ENCODE results near the gene WDPCP. TPM values are rescaled to one million over a fixed set of nuclear protein-coding genes. Genes with fewer than 3 reads are reported as not detected.

WDPCP gene
- total and polyA plus RNA-seq, 2 of the 13 experiments (the other 11 are each of a cell fraction or from before 2014, with no cell fraction given): 2.9 to 5.2 TPM

GRCh38 chr2:63192889-63193774 lies 395.1 kb downstream of the WDPCP start (continued):
- TF ChIP-seq, protein P1, sequence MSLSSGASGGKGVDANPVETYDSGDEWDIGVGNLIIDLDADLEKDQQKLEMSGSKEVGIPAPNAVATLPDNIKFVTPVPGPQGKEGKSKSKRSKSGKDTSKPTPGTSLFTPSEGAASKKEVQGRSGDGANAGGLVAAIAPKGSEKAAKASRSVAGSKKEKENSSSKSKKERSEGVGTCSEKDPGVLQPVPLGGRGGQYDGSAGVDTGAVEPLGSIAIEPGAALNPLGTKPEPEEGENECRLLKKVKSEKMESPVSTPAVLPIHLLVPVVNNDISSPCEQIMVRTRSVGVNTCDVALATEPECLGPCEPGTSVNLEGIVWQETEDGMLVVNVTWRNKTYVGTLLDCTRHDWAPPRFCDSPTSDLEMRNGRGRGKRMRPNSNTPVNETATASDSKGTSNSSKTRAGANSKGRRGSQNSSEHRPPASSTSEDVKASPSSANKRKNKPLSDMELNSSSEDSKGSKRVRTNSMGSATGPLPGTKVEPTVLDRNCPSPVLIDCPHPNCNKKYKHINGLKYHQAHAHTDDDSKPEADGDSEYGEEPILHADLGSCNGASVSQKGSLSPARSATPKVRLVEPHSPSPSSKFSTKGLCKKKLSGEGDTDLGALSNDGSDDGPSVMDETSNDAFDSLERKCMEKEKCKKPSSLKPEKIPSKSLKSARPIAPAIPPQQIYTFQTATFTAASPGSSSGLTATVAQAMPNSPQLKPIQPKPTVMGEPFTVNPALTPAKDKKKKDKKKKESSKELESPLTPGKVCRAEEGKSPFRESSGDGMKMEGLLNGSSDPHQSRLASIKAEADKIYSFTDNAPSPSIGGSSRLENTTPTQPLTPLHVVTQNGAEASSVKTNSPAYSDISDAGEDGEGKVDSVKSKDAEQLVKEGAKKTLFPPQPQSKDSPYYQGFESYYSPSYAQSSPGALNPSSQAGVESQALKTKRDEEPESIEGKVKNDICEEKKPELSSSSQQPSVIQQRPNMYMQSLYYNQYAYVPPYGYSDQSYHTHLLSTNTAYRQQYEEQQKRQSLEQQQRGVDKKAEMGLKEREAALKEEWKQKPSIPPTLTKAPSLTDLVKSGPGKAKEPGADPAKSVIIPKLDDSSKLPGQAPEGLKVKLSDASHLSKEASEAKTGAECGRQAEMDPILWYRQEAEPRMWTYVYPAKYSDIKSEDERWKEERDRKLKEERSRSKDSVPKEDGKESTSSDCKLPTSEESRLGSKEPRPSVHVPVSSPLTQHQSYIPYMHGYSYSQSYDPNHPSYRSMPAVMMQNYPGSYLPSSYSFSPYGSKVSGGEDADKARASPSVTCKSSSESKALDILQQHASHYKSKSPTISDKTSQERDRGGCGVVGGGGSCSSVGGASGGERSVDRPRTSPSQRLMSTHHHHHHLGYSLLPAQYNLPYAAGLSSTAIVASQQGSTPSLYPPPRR (CRISPR knock-in tag; IDR thresholded peaks at IDR 0.05; ENCODE audit: borderline replicate concordance): peak; percentile 93
- TF ChIP-seq SALL1 (CRISPR knock-in tag; IDR thresholded peaks at IDR 0.05): peak; percentile 70
- TF ChIP-seq FOSL1 (CRISPR knock-in tag; IDR thresholded peaks at IDR 0.05; ENCODE audit: borderline replicate concordance): peak; percentile 67; the same call in 1 of the 2 replicates
- TF ChIP-seq, protein P2, sequence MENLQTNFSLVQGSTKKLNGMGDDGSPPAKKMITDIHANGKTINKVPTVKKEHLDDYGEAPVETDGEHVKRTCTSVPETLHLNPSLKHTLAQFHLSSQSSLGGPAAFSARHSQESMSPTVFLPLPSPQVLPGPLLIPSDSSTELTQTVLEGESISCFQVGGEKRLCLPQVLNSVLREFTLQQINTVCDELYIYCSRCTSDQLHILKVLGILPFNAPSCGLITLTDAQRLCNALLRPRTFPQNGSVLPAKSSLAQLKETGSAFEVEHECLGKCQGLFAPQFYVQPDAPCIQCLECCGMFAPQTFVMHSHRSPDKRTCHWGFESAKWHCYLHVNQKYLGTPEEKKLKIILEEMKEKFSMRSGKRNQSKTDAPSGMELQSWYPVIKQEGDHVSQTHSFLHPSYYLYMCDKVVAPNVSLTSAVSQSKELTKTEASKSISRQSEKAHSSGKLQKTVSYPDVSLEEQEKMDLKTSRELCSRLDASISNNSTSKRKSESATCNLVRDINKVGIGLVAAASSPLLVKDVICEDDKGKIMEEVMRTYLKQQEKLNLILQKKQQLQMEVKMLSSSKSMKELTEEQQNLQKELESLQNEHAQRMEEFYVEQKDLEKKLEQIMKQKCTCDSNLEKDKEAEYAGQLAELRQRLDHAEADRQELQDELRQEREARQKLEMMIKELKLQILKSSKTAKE (CRISPR knock-in tag; IDR thresholded peaks at IDR 0.05; ENCODE audit: borderline replicate concordance): peak; percentile 19; the same call in 1 of the 2 replicates
- peak; percentile 84 for TF ChIP-seq HHEX (CRISPR knock-in tag; IDR thresholded peaks at IDR 0.05)
- TF ChIP-seq ATF1 (CRISPR knock-in tag; IDR thresholded peaks at IDR 0.05): peak; percentile 66; the same call in 1 of the 2 replicates
- TF ChIP-seq SIX4 (CRISPR knock-in tag; IDR thresholded peaks at IDR 0.05): peak; percentile 91
- TF ChIP-seq RXRB (CRISPR knock-in tag; IDR thresholded peaks at IDR 0.05; ENCODE audit: borderline replicate concordance): peak; percentile 94
- TF ChIP-seq MTF1 (CRISPR knock-in tag; IDR thresholded peaks at IDR 0.05): no peak
- TF ChIP-seq RORA (CRISPR knock-in tag; IDR thresholded peaks at IDR 0.05): 0 out of 2 replicates have a peak, but pooled peaks have one; percentile 20
- TF ChIP-seq ZNF605 (CRISPR knock-in tag; IDR thresholded peaks at IDR 0.05): no peak
- TF ChIP-seq RARG (CRISPR knock-in tag; IDR thresholded peaks at IDR 0.05; ENCODE audit: low read depth): 0 out of 2 replicates have a peak, but pooled peaks have one; percentile 50
- 0 out of 2 replicates have a peak, but pooled peaks have one; percentile 29 for TF ChIP-seq REPIN1 (CRISPR knock-in tag; IDR thresholded peaks at IDR 0.05; ENCODE audit: borderline replicate concordance, low read depth)
- TF ChIP-seq GATA4 (IDR thresholded peaks at IDR 0.05; ENCODE audit: borderline replicate concordance, low read depth): peak; percentile 100
- TF ChIP-seq FOXP1 (IDR thresholded peaks at IDR 0.05): peak; percentile 92
- peak; percentile 99 for TF ChIP-seq FOXP1 (CRISPR knock-in tag; IDR thresholded peaks at IDR 0.05)
- TF ChIP-seq, protein P3, sequence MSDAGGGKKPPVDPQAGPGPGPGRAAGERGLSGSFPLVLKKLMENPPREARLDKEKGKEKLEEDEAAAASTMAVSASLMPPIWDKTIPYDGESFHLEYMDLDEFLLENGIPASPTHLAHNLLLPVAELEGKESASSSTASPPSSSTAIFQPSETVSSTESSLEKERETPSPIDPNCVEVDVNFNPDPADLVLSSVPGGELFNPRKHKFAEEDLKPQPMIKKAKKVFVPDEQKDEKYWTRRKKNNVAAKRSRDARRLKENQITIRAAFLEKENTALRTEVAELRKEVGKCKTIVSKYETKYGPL (CRISPR knock-in tag; IDR thresholded peaks at IDR 0.05): no peak
- peak; percentile 63; the same call in 1 of the 2 replicates for TF ChIP-seq NR2C2 (CRISPR knock-in tag; IDR thresholded peaks at IDR 0.05; ENCODE audit: borderline replicate concordance)
- no peak for TF ChIP-seq ZNF558 (CRISPR knock-in tag; IDR thresholded peaks at IDR 0.05; ENCODE audit: borderline replicate concordance)
- peak; percentile 94 for TF ChIP-seq RARA (CRISPR knock-in tag; IDR thresholded peaks at IDR 0.05)
- peak; percentile 99 to 100 for TF ChIP-seq EP300 (IDR thresholded peaks at IDR 0.05; ENCODE audit: low read depth in 2 of 2, low read length in 2 of 2)
- peak; percentile 93 for TF ChIP-seq EP300 (CRISPR knock-in tag; IDR thresholded peaks at IDR 0.05; ENCODE audit: borderline replicate concordance)

Data from HepG2 (cell line).